Measurements from ENCODE around the gene HABP2.

DNA sequence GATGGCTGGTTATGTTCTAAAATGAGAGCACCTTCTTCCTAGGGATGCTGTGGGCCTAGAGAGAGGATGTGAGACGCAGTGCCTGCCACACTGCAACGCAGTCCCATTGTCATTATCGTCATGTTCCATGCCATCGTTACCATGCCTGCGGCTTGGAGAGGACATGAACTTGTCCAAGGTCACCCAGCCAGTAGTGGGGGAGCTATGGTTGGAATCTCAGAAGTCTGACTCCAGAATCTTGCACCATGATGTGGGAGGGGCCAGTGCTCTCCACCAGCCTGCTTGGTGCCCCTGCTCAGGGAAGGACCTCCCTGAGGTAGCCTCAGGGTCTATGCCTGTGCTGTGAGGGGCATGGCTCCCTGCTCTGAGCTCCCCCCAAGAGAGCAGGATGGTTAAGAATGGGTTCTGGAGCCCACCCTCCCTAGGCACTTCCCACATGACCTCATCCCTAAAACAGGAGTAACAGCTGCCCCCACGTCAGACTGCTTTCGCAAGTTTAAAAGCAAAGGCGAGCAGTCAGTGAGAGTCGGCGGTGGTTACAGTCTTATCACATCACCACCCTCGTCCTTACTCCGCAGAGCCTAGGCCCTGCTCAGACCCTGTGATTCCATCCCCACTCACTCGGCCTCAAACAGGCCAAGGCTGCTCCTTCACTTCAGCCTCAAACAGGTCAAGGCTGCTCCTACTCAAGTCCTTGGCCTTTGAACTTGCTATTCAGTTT is 50.4 kb downstream of the HABP2 start:
- TF ChIP-seq, protein P1, sequence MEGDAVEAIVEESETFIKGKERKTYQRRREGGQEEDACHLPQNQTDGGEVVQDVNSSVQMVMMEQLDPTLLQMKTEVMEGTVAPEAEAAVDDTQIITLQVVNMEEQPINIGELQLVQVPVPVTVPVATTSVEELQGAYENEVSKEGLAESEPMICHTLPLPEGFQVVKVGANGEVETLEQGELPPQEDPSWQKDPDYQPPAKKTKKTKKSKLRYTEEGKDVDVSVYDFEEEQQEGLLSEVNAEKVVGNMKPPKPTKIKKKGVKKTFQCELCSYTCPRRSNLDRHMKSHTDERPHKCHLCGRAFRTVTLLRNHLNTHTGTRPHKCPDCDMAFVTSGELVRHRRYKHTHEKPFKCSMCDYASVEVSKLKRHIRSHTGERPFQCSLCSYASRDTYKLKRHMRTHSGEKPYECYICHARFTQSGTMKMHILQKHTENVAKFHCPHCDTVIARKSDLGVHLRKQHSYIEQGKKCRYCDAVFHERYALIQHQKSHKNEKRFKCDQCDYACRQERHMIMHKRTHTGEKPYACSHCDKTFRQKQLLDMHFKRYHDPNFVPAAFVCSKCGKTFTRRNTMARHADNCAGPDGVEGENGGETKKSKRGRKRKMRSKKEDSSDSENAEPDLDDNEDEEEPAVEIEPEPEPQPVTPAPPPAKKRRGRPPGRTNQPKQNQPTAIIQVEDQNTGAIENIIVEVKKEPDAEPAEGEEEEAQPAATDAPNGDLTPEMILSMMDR (IDR thresholded peaks at IDR 0.05): no peak
- no peak for TF ChIP-seq POLR2A (IDR thresholded peaks at IDR 0.05)

Measured in stomach (tissue), 4 donors.